Astrocyte (in vitro differentiated cells and primary cell): ENCODE data around the gene RAB39A.

Experiments used
- EZH2 ChIP-seq: IDR thresholded peaks from 2 replicates; pipeline ENCODE4 v1.6.1; 2012; ENCODE audit warnings: mild to moderate bottlenecking, low read length, inconsistent platforms; ENCODE audit not compliant: insufficient read depth
- TF ChIP-seq, protein P1 (sequence below): IDR thresholded peaks from 2 replicates; pipeline ENCODE4 v1.5.1; 2011; ENCODE audit warnings: low read depth, mild to moderate bottlenecking, inconsistent platforms, low read length, moderate library complexity; ENCODE audit not compliant: insufficient read depth

DNA sequence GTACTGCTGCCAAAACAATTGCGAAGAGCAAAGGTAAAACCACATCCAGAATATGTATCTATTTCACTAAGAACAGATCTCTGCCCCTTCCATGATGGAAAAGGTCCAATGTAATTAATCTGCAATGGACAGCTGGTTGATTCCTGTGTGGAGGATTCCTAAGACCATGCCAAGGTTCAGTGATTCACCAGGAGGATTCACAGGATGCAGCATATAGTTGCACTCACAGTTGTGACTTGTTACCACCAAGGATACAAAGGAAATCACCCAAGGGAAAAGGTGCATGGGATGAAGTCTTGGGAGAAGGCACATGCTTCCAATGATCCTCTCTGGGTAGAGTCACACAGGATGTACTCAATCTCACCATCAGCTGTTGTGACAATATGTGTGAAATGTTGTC lies 45.4 kb downstream of the RAB39A start:
- TF ChIP-seq, protein P1, sequence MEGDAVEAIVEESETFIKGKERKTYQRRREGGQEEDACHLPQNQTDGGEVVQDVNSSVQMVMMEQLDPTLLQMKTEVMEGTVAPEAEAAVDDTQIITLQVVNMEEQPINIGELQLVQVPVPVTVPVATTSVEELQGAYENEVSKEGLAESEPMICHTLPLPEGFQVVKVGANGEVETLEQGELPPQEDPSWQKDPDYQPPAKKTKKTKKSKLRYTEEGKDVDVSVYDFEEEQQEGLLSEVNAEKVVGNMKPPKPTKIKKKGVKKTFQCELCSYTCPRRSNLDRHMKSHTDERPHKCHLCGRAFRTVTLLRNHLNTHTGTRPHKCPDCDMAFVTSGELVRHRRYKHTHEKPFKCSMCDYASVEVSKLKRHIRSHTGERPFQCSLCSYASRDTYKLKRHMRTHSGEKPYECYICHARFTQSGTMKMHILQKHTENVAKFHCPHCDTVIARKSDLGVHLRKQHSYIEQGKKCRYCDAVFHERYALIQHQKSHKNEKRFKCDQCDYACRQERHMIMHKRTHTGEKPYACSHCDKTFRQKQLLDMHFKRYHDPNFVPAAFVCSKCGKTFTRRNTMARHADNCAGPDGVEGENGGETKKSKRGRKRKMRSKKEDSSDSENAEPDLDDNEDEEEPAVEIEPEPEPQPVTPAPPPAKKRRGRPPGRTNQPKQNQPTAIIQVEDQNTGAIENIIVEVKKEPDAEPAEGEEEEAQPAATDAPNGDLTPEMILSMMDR, result no peak
- TF ChIP-seq EZH2, result no peak
